Measurements from ENCODE around the gene MARCHF2.

DNA sequence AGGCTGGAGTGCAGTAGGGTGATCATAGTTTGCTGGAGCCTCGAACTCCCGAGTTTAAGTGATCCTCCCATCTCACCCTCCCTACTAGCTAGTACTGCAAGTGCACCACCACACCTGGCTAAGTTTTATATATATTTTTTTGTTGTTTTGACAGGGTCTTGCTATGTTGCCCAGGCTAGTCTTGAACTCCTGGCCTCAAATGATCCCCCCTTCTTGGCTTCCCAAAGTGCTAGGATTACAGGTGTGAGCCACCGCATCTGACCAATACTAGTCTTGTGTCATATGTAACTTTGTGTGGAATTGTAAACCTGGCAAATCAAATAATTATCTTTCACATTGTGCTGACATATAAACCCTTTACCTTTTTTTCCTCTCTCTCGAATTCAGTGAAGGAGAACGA is 41.9 kb downstream of the MARCHF2 start:
- TF ChIP-seq, protein P1, sequence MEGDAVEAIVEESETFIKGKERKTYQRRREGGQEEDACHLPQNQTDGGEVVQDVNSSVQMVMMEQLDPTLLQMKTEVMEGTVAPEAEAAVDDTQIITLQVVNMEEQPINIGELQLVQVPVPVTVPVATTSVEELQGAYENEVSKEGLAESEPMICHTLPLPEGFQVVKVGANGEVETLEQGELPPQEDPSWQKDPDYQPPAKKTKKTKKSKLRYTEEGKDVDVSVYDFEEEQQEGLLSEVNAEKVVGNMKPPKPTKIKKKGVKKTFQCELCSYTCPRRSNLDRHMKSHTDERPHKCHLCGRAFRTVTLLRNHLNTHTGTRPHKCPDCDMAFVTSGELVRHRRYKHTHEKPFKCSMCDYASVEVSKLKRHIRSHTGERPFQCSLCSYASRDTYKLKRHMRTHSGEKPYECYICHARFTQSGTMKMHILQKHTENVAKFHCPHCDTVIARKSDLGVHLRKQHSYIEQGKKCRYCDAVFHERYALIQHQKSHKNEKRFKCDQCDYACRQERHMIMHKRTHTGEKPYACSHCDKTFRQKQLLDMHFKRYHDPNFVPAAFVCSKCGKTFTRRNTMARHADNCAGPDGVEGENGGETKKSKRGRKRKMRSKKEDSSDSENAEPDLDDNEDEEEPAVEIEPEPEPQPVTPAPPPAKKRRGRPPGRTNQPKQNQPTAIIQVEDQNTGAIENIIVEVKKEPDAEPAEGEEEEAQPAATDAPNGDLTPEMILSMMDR (IDR thresholded peaks at IDR 0.05): no peak
- no peak for TF ChIP-seq EZH2 (IDR thresholded peaks at IDR 0.05; ENCODE audit: borderline replicate concordance, insufficient read depth, low read depth, low read length, poor library complexity, severe bottlenecking)
